ENCODE measurements around the gene SUN1.

The SUN1 gene

GRCh38 chr7:879706-880105 is 47.4 kb downstream of the SUN1 start:
- DNase-seq = no peak

GRCh38 chr7:880450-880849 is 48.2 kb downstream of the SUN1 start:
- DNase-seq = no peak

- DNase-seq = no peak
Measured at GRCh38 chr7:881441-882234, 49.4 kb downstream of the SUN1 start.

- no peak for DNase-seq
Measured at GRCh38 chr7:882336-883035, 50.2 kb downstream of the SUN1 start.

- no peak for DNase-seq
Measured at GRCh38 chr7:883055-884021, 51.1 kb downstream of the SUN1 start.

GRCh38 chr7:884191-885003 is 52.1 kb downstream of the SUN1 start:
- DNase-seq = no peak

- no peak for DNase-seq
Measured at GRCh38 chr7:885261-885892, 53.1 kb downstream of the SUN1 start.

GRCh38 chr7:885893-886625 is 53.8 kb downstream of the SUN1 start:
- no peak for DNase-seq

- no peak for DNase-seq
Measured at GRCh38 chr7:886626-887487, 54.6 kb downstream of the SUN1 start.

GRCh38 chr7:887488-887820 is 55.2 kb downstream of the SUN1 start:
- DNase-seq = no peak

GRCh38 chr7:888081-889024 is 56.1 kb downstream of the SUN1 start:
- DNase-seq = no peak

GRCh38 chr7:889025-889390 is 56.7 kb downstream of the SUN1 start:
- DNase-seq = no peak

GRCh38 chr7:889391-889790 is 57.1 kb downstream of the SUN1 start:
- no peak for DNase-seq

- no peak for DNase-seq
Measured at GRCh38 chr7:890868-891267, 58.6 kb downstream of the SUN1 start.

- no peak for DNase-seq
Measured at GRCh38 chr7:891291-891690, 59.0 kb downstream of the SUN1 start.

- DNase-seq = no peak
Measured at GRCh38 chr7:891805-892204, 59.5 kb downstream of the SUN1 start.

- no peak for DNase-seq
Measured at GRCh38 chr7:892648-893593, 60.6 kb downstream of the SUN1 start.

GRCh38 chr7:893686-894085 is 61.4 kb downstream of the SUN1 start:
- DNase-seq = no peak

Data from amniotic stem cell (primary cell).